ENCODE data around the gene MT4. TPM values are rescaled to one million over a fixed set of nuclear protein-coding genes. Genes with fewer than 3 reads are reported as not detected.

The MT4 gene
- total RNA-seq, 1 experiment from 2014 or later: not detected

GRCh38 chr16:56549161-56549560 lies 15.7 kb upstream of the MT4 start:
- TF ChIP-seq, protein P1, sequence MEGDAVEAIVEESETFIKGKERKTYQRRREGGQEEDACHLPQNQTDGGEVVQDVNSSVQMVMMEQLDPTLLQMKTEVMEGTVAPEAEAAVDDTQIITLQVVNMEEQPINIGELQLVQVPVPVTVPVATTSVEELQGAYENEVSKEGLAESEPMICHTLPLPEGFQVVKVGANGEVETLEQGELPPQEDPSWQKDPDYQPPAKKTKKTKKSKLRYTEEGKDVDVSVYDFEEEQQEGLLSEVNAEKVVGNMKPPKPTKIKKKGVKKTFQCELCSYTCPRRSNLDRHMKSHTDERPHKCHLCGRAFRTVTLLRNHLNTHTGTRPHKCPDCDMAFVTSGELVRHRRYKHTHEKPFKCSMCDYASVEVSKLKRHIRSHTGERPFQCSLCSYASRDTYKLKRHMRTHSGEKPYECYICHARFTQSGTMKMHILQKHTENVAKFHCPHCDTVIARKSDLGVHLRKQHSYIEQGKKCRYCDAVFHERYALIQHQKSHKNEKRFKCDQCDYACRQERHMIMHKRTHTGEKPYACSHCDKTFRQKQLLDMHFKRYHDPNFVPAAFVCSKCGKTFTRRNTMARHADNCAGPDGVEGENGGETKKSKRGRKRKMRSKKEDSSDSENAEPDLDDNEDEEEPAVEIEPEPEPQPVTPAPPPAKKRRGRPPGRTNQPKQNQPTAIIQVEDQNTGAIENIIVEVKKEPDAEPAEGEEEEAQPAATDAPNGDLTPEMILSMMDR (IDR thresholded peaks at IDR 0.05; ENCODE audit: insufficient read depth in 1 of 2, low read depth in 1 of 2, low read length in 1 of 2, severe bottlenecking in 1 of 2, unreplicated experiment in 1 of 2): no peak
- intact Hi-C loops (cut with micrococcal nuclease; ENCODE audit: unreplicated experiment): no loop called here
- Mint-ChIP-seq H3K9me3 (ENCODE audit: unreplicated experiment) (no peaks in the 10 kb centered on the region), H3K4me1 (ENCODE audit: low read depth, unreplicated experiment) (no peaks in the 10 kb centered on the region), H3K4me3 (ENCODE audit: unreplicated experiment) (no peak overlapping the region), H3K27ac (ENCODE audit: unreplicated experiment) (no peak overlapping the region), H3K36me3 (ENCODE audit: insufficient read depth, unreplicated experiment) (no peaks in the 10 kb centered on the region), H3K27me3 (ENCODE audit: insufficient read depth, unreplicated experiment) (peaks cover 12% of the 10 kb centered on the region)
- no peaks in the 10 kb centered on the region for H3K4me1 ChIP-seq
- no peak overlapping the region for H3K4me3 ChIP-seq (ENCODE audit: low read depth, low read length)
- CTCF ChIA-PET: no interaction called here
- no TSS peak for BruUV-seq (replicated peaks)
- no peaks in the 10 kb centered on the region for H3K27me3 ChIP-seq (replicated peaks; ENCODE audit: control insufficient read depth, insufficient read depth, low read length)
- POLR2A ChIA-PET: no interaction called here
- no peaks in the 10 kb centered on the region for H3K36me3 ChIP-seq (ENCODE audit: control insufficient read depth, insufficient read depth, low read length)
- DNase-seq: no peak
- H3K9me3 ChIP-seq: no peaks in the 10 kb centered on the region

DNA sequence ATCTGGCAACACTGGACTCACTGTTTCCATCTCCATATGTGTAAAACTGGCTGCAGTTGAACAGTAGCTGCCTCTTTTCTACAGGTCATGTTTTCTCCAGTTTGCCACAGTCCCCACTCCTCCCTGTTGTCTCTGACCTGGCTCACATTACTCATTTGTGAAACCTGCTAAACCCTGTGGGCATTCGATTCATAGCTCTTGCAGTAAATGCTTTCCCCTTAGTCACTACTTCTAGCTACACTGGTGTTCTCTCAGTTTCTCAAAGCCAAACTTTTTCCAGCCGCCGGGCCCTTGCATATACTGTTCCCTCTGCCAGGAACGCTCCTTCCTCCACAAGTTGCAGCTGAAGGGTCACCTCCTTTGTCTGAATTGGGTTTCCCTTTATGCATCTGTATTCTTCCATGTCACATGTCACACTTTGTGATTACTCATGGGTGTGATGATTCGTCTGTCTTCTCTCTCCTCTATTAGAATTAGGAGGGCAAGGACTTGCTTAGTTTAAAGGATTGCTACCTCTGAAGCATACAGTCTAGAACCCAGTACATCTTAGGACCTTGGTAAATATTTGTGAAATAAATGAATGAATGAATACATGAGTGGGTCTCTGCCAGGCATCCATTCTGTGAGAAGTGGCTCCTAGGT lies 15.0 kb upstream of the MT4 start:
- Mint-ChIP-seq H3K4me3 (ENCODE audit: unreplicated experiment) (no peak overlapping the region), H3K27me3 (ENCODE audit: insufficient read depth, unreplicated experiment) (peaks cover 12% of the 10 kb centered on the region), H3K4me1 (ENCODE audit: low read depth, unreplicated experiment) (no peaks in the 10 kb centered on the region), H3K36me3 (ENCODE audit: insufficient read depth, unreplicated experiment) (no peaks in the 10 kb centered on the region), H3K27ac (ENCODE audit: unreplicated experiment) (no peak overlapping the region), H3K9me3 (ENCODE audit: unreplicated experiment) (no peaks in the 10 kb centered on the region)
- H3K4me3 ChIP-seq (ENCODE audit: low read depth, low read length): no peak overlapping the region
- no peak for DNase-seq
- TF ChIP-seq, protein P1 (IDR thresholded peaks at IDR 0.05; ENCODE audit: insufficient read depth in 1 of 2, low read depth in 1 of 2, low read length in 1 of 2, severe bottlenecking in 1 of 2, unreplicated experiment in 1 of 2): no peak
- H3K27me3 ChIP-seq (replicated peaks; ENCODE audit: control insufficient read depth, insufficient read depth, low read length): no peaks in the 10 kb centered on the region
- intact Hi-C loops (cut with micrococcal nuclease; ENCODE audit: unreplicated experiment): no loop called here
- H3K4me1 ChIP-seq: no peaks in the 10 kb centered on the region
- ChIA-PET POLR2A (no interaction called here), CTCF (no interaction called here)
- H3K9me3 ChIP-seq: no peaks in the 10 kb centered on the region
- no TSS peak for BruUV-seq (replicated peaks)
- H3K36me3 ChIP-seq (ENCODE audit: control insufficient read depth, insufficient read depth, low read length): no peaks in the 10 kb centered on the region

GRCh38 chr16:56551796-56552738 lies 12.8 kb upstream of the MT4 start:
- Mint-ChIP-seq H3K9me3 (ENCODE audit: unreplicated experiment) (no peaks in the 10 kb centered on the region), H3K4me3 (ENCODE audit: unreplicated experiment) (no peak overlapping the region), H3K27ac (ENCODE audit: unreplicated experiment) (no peak overlapping the region), H3K27me3 (ENCODE audit: insufficient read depth, unreplicated experiment) (peaks cover 12% of the 10 kb centered on the region), H3K36me3 (ENCODE audit: insufficient read depth, unreplicated experiment) (no peaks in the 10 kb centered on the region), H3K4me1 (ENCODE audit: low read depth, unreplicated experiment) (no peaks in the 10 kb centered on the region)
- no peak overlapping the region for H3K4me3 ChIP-seq (ENCODE audit: low read depth, low read length)
- intact Hi-C loops (cut with micrococcal nuclease; ENCODE audit: unreplicated experiment): no loop called here
- no peak for DNase-seq
- no peaks in the 10 kb centered on the region for H3K9me3 ChIP-seq
- ChIA-PET POLR2A (no interaction called here), CTCF (interaction anchor here (1.2 kb wide), 1 partner anchor 23 kb away, joined by 6 read pairs; no protein-coding TSS in a partner anchor)
- BruUV-seq (replicated peaks): no TSS peak
- TF ChIP-seq, protein P1 (IDR thresholded peaks at IDR 0.05; ENCODE audit: insufficient read depth in 1 of 2, low read depth in 1 of 2, low read length in 1 of 2, severe bottlenecking in 1 of 2, unreplicated experiment in 1 of 2): no peak
- H3K36me3 ChIP-seq (ENCODE audit: control insufficient read depth, insufficient read depth, low read length): no peaks in the 10 kb centered on the region
- H3K27me3 ChIP-seq (replicated peaks; ENCODE audit: control insufficient read depth, insufficient read depth, low read length): no peaks in the 10 kb centered on the region
- H3K4me1 ChIP-seq: no peaks in the 10 kb centered on the region

All from Caco-2 (cell line).